Neural cell (in vitro differentiated cells): ENCODE results near the gene COP1. TPM values are rescaled to one million over a fixed set of nuclear protein-coding genes. Genes with fewer than 3 reads are reported as not detected.

Source experiments
- H2AFZ ChIP-seq: fragments of 200-600, 300-800 bp; sonication (generic), shearing (Covaris generic); 2 replicates; pipeline ENCODE4 v1.6.0; 2014; ENCODE audit warnings: low read depth, mild to moderate bottlenecking, antibody characterized with exemption, low read length, moderate library complexity
- H3F3A ChIP-seq: fragments of 200-600 bp; shearing (Covaris generic); 2 replicates; pipeline ENCODE4 v1.6.1; 2016; ENCODE audit warnings: mild to moderate bottlenecking, moderate library complexity, mixed read lengths, antibody characterized with exemption, low read length; ENCODE audit not compliant: insufficient read depth, poor library complexity, severe bottlenecking
- H3K27ac ChIP-seq: fragments of 200-600, 300-800 bp; sonication (generic), shearing (Covaris generic); 2 replicates; pipeline ENCODE4 v1.5.1; 2014; ENCODE audit warnings: mild to moderate bottlenecking, low read length, moderate library complexity
- H3K27me3 ChIP-seq: fragments of 300-800, 200-600 bp; sonication (generic), shearing (Covaris generic); 2 replicates; pipeline ENCODE4 v1.6.0; 2014; ENCODE audit warnings: mild to moderate bottlenecking, low read depth, low read length, moderate library complexity; ENCODE audit not compliant: insufficient read depth
- H3K36me3 ChIP-seq: fragments of 300-800, 200-600 bp; sonication (generic), shearing (Covaris generic); 2 replicates; pipeline ENCODE4 v1.5.1; 2014; ENCODE audit warnings: mild to moderate bottlenecking, antibody characterized with exemption, low read length, moderate library complexity; ENCODE audit not compliant: insufficient read depth
- H3K4me2 ChIP-seq: fragments of 300-800, 200-600 bp; sonication (generic), shearing (Covaris generic); 2 replicates; pipeline ENCODE4 v1.6.0; 2014; ENCODE audit warnings: mild to moderate bottlenecking, low read length
- H3K4me3 ChIP-seq: fragments of 300-800, 200-600 bp; sonication (generic), shearing (Covaris generic); 2 replicates; pipeline ENCODE4 v1.5.1; 2014; ENCODE audit warnings: mild to moderate bottlenecking, low read length, moderate library complexity
- H3K79me2 ChIP-seq: fragments of 200-600 bp; shearing (Covaris generic); replicated peaks from 2 replicates; pipeline ENCODE4 v1.6.0; 2014; ENCODE audit warnings: mild to moderate bottlenecking, low read length, moderate library complexity; ENCODE audit not compliant: insufficient read depth
- H3K9ac ChIP-seq: fragments of 300-800, 200-600 bp; sonication (generic), shearing (Covaris generic); 2 replicates; pipeline ENCODE4 v1.6.1; 2016; ENCODE audit warnings: mild to moderate bottlenecking, low read length, mixed read lengths
- H3K9me2 ChIP-seq: fragments of 200-600 bp; shearing (Covaris generic); 2 replicates; pipeline ENCODE4 v1.6.1; 2016; ENCODE audit warnings: mild to moderate bottlenecking, low read length, mixed read lengths; ENCODE audit not compliant: insufficient read depth
- H3K9me3 ChIP-seq: fragments of 200-600, 300-800 bp; sonication (generic), shearing (Covaris generic); 2 replicates; pipeline ENCODE4 v1.6.1; 2016; ENCODE audit warnings: mild to moderate bottlenecking, mixed run types, low read length, moderate library complexity, mixed read lengths
- H4K20me1 ChIP-seq: fragments of 200-600 bp; shearing (Covaris generic); 2 replicates; pipeline ENCODE4 v1.6.1; 2016; ENCODE audit warnings: mild to moderate bottlenecking, mixed run types; ENCODE audit not compliant: insufficient read depth
- CTCF ChIP-seq: fragments of 450-650 bp; IDR thresholded peaks from 2 replicates; pipeline ENCODE4 v1.5.1; 2014; ENCODE audit warnings: antibody characterized with exemption, mild to moderate bottlenecking, moderate library complexity; ENCODE audit not compliant: poor library complexity, severe bottlenecking
- EP300 ChIP-seq: fragments of 450-650 bp; conservative IDR thresholded peaks from 2 replicates; pipeline ENCODE4 v1.6.1; 2014; ENCODE audit warnings: antibody characterized with exemption, mild to moderate bottlenecking, moderate library complexity; ENCODE audit not compliant: poor library complexity, severe bottlenecking
- EZH2 ChIP-seq: fragments of 200-600, 300-800 bp; shearing (Covaris generic), sonication (generic); IDR thresholded peaks from 2 replicates; pipeline ENCODE4 v1.6.1; 2014; ENCODE audit warnings: antibody characterized with exemption, low read length, borderline replicate concordance, mild to moderate bottlenecking; ENCODE audit not compliant: insufficient read depth, poor library complexity, severe bottlenecking
- MXI1 ChIP-seq: fragments of 450-650 bp; conservative IDR thresholded peaks from 2 replicates; pipeline ENCODE4 v1.6.1; 2014; ENCODE audit warnings: antibody characterized with exemption, mild to moderate bottlenecking; ENCODE audit not compliant: poor library complexity, severe bottlenecking
- POLR2AphosphoS5 ChIP-seq: IDR thresholded peaks from 2 replicates; pipeline ENCODE4 v1.6.1; 2012
- RAD21 ChIP-seq: fragments of 450-650 bp; conservative IDR thresholded peaks from 2 replicates; pipeline ENCODE4 v1.6.1; 2014; ENCODE audit warnings: antibody characterized with exemption, mild to moderate bottlenecking, moderate library complexity
- REST ChIP-seq: IDR thresholded peaks from 2 replicates; pipeline ENCODE4 v1.6.1; 2012; ENCODE audit warnings: borderline replicate concordance
- SMC3 ChIP-seq: fragments of 450-650 bp; conservative IDR thresholded peaks from 2 replicates; pipeline ENCODE4 v1.6.1; 2014; ENCODE audit warnings: antibody characterized with exemption, mild to moderate bottlenecking, moderate library complexity; ENCODE audit not compliant: poor library complexity
- TAF1 ChIP-seq: IDR thresholded peaks from 2 replicates; pipeline ENCODE4 v1.6.1; 2012; ENCODE audit warnings: low read depth
- polyA plus RNA-seq: library from polyadenylated mRNA; depleted of rRNA; stranded (reverse); fragments of >200 nt; gene quantifications from 2 replicates; pipeline ENCODE4 v1.2.3, GENCODE V29; 2014

COP1 gene
- polyA plus RNA-seq, 1 donor from 2014 or later = 72.3 TPM

GRCh38 chr1:176096015-176096414 is 111.1 kb downstream of the COP1 start:
- no peaks in the 10 kb centered on the region for H3K79me2 ChIP-seq
- peaks cover 12% of the 10 kb centered on the region for H3K36me3 ChIP-seq
- no peaks in the 10 kb centered on the region for H3F3A ChIP-seq
- no peaks in the 10 kb centered on the region for H3K27me3 ChIP-seq
- no peaks in the 10 kb centered on the region for H3K9me2 ChIP-seq
- no peak for TF ChIP-seq REST
- no peak for TF ChIP-seq TAF1
- TF ChIP-seq MXI1 = no peak
- no peak for TF ChIP-seq CTCF
- TF ChIP-seq POLR2AphosphoS5 = no peak
- no peak for TF ChIP-seq EZH2
- no peak for TF ChIP-seq EP300
- no peak for TF ChIP-seq SMC3
- TF ChIP-seq RAD21 = no peak
- no peaks in the 10 kb centered on the region for H3K9me3 ChIP-seq
- H3K4me3 ChIP-seq = no peak overlapping the region
- no peak overlapping the region for H3K27ac ChIP-seq
- no peak overlapping the region for H3K4me2 ChIP-seq
- no peak overlapping the region for H3K9ac ChIP-seq
- H2AFZ ChIP-seq = no peak overlapping the region
- H4K20me1 ChIP-seq = no peaks in the 10 kb centered on the region

DNA sequence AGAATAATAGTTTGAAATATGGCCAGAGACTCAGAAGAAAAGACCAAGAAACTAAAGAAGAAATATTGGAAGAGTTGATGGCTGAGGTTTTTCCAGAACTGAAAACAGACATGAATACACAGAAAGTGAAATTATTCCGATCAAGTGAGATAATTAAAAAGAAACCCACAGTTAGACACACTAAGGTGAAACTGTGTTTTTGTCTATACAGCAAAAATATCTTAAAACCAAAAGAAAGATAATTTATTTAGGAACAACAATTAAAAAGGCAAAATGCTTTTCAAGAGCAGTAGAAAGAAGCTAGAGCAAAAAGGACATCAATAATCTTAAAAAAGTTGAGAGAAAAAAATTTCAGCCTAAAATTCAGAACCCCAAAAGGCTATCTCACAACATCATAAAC is 116.3 kb downstream of the COP1 start:
- Histone ChIP-seq H3K27ac (no peak overlapping the region), H3K4me2 (no peak overlapping the region)

More for the DNA sequence above, 116.3 kb downstream of the COP1 start:
- no peaks in the 10 kb centered on the region for H3F3A ChIP-seq
- no peak overlapping the region for H3K4me3 ChIP-seq
- no peaks in the 10 kb centered on the region for H3K27me3 ChIP-seq
- H3K79me2 ChIP-seq = no peaks in the 10 kb centered on the region
- no peak for TF ChIP-seq CTCF
- TF ChIP-seq EZH2 = no peak
- no peak for TF ChIP-seq REST
- TF ChIP-seq TAF1 = no peak
- no peak for TF ChIP-seq EP300
- no peak for TF ChIP-seq POLR2AphosphoS5
- TF ChIP-seq MXI1 = no peak
- no peak for TF ChIP-seq RAD21
- no peak for TF ChIP-seq SMC3
- H4K20me1 ChIP-seq = no peaks in the 10 kb centered on the region
- H3K9me2 ChIP-seq = no peaks in the 10 kb centered on the region
- no peaks in the 10 kb centered on the region for H3K9me3 ChIP-seq
- no peak overlapping the region for H3K9ac ChIP-seq
- peaks cover 1% of the 10 kb centered on the region for H3K36me3 ChIP-seq
- H2AFZ ChIP-seq = no peak overlapping the region
